ENCODE data around the gene PLSCR1.
"Not testable (repeated sequence)": the region's sequence is repeated elsewhere in the genome, so short reads cannot be mapped to it uniquely, and the experiment has no call there.

PLSCR1 gene

DNA sequence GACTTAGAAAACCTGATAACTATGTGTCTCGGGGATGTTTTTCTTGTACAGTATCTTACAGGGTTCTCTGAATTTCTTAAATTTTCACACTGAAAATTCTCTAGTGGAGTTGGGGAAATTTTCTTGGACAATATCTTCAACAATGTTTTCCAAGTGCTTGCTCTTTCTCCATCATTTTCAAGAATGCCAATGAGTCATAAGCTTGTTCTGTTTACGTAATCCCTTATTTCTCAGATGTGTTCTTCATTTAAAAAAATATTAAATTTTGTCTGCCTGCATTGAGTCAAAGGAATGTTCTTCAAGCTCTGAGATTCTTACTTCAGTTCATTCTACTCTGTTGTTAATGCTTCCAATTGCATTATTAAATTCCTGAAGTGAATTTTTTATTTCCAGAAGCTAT lies 53.1 kb downstream of the PLSCR1 start:
- H3K27ac ChIP-seq: no peak overlapping the region
- no peak for DNase-seq (ENCODE audit: low read depth, low spot score)

DNA sequence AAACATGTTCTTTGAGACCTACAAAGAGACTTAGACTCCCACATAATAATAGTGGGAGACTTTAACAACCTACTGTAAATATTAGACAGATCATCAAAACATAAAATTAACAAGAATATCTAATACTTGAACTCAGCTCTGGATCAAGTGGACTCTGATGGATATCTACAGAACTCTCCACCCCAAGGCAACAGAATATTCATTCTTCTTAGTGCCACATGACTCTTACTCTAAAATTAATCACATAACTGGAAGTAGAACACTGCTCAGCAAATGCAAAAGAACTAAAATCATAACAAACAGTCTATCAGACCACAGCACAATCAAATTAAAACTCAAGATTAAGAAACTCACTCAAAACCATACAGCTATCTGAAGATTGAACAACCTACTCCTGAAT lies 59.1 kb downstream of the PLSCR1 start:
- no peak for DNase-seq (ENCODE audit: low read depth, low spot score)
- no peak overlapping the region for H3K27ac ChIP-seq

DNA sequence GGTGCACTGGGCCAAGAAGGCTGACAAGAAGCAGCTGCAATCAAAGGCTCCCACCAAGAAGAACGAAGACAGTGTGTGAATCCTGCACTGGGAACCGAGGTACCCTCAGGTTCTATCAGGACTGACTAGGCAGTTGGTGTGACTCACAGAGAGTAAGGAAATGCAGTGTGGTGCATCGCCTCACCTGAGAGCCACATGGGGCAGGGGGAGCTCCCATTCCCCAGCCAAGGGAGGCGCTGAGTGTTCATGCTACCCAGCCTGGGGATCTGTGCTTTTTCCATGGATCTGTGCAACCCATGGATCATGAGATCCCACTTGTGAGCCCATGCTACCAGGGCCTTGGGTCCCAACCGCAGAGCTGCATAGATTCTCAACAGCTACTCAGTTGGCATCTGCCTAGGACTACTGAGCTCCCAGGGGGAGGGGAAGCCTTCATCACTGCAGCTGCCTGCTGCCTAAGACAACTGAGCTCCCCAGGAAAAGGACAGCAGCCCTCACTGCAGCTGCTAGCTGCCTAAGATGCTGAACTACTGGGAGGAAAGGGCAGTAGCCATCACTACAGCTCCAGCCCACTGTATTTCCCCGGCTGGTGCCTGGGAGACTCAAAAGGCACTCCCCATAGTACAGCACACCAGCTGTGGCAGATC lies 68.2 kb downstream of the PLSCR1 start:
- no peak overlapping the region for H3K27ac ChIP-seq
- DNase-seq (ENCODE audit: low read depth, low spot score): no peak

DNA sequence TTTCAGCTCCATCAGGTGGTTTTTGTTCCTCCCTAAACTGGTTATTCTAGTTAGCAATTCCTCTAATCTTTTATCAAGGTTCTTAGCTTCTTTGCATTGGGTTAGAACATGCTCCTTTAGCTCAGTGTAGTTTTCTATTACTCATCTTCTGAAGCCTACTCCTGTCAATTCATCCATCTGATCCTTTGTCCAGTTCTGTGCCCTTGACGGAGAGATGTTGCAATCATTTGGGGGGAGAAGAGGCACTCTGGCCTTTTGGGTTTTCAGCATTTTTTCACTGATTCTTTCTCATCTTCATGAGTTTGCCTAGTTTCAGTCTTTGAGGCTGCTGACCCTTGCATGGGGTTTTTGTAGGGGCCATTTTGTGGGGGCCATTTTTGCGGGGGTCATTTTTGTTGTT lies 69.4 kb downstream of the PLSCR1 start:
- not testable (repeated sequence) for H3K27ac ChIP-seq; DNase-seq (ENCODE audit: low read depth, low spot score)

DNA sequence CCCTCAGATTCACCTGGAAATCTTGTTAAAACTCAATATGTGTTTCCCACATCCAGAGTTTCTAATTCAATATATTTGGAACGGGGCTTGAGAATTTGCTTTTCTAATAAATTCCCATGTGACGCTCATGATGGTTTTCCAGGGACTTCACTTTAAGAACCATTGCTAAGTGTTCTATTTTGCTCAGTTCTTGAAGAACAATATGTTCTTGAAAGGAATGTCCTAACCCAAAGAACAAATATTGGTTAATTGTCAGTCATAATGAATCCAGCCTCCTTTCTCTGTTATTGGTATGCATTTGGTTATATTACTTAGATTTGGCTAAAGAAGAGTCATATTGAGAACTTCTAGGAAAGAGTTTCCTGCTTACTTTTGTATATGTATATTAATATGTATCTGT lies 70.7 kb downstream of the PLSCR1 start:
- H3K27ac ChIP-seq: no peak overlapping the region
- no peak for DNase-seq (ENCODE audit: low read depth, low spot score)

DNA sequence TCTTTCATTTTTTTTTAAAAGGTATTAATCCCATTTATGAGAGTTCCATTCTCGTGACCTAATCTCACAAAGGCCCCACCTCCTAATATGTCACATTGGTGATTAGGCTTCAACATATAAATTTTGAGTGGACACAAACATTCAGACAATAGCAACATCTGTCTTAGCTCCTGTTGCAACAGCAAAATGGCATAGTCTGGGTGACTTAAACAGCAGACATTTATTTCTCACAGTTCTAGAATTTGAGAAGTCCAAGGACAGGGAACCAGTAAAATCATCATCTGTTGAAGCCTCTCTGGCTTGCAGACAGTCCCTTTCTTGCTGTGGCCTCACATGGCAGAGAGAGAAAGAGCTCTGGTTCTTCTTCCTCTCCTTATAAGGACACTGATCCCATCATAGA lies 71.8 kb downstream of the PLSCR1 start:
- no peak overlapping the region for H3K27ac ChIP-seq
- no peak for DNase-seq (ENCODE audit: low read depth, low spot score)

DNA sequence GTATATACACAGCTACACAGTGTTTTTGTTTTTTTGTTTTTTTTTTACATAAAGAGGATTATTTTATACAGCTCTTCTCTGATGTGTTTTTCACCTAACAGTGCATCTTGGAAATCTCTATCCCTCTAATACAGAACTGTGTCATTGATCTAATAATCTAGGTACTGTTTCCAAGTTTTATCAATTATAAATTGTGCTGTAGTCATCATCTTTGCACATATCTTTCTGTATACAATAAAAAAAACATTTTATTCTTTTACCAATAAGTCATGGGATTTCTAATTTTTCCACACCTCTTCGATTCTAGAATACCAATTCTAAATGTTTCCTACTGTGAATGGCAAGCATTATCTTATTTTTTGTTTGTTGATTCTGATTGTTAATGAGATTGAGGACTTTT lies 73.4 kb downstream of the PLSCR1 start:
- no peak overlapping the region for H3K27ac ChIP-seq
- DNase-seq (ENCODE audit: low read depth, low spot score): no peak

DNA sequence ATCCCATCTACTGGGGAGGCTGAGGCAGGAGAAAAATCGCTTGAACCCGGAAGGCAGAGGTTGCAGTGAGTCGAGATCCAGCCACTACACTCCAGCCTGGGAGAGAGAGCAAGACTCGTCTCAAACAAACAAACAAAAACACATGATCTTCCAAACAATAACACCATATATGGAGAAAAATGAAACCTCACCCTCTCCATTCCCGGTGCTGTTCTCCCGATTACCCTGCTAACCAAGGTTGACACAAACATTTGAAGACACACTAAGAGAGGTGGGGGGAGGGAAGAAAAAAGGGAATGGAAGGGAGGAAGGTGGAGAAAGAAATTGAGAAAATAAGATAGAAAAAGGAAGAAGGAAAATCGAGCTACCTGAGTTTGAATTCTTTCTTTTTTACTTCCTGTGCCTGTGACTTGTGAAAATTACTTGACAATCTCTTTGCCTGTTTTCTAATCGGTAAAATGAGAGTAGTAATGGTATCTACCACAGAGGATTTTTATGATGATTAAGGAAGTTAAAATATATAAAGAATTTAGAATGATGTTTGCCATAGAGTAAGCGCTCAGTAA lies 73.9 kb downstream of the PLSCR1 start:
- no peak overlapping the region for H3K27ac ChIP-seq

DNA sequence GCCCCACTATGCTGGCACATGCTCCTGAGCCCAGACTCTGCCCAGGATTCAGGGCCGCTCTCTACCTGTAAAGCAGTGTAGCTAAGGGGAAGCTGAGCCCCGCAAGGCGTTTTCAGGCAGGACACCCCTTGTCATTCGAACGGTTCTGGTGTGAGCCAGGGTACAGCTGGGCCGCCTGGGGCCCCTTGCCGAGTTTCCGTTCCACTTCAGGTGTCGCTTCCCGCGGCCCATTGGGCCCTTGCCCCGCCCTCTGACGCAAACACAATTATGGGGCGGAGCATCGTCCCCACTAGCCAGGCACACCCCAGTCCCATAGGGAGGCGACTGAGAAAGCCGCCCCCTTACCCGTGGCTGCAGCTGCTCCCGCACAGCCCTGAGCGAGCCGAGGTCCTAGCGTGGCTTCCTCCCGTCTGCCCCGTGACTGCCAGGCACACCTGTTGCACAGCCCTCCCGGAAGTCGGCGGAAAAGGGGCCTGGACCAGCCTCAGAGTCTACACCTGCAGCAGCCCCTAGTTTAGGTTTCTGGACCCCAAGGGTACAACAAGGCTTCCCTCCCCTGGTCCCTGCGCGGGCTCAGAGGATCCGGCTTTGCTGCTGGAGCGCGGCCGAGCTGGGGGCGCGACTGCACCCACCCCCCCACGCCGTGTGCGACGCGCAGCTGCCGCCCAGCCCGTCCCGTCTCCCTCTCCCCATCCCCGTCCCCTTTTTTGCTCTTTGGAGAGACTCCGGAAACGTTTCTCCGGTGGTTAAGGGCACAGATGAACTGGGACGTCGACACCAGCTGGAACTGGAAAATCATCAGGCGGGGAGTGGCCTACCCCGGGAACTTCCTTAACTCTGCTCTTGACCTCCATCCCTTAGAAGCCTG lies 75.0 kb downstream of the PLSCR1 start, which contains the start of gene PLSCR2:
PLSCR2 (minus strand) TSS at position 412 of the 868 bp plus-strand sequence. CDS start 9,657 bp downstream, outside the sequence.
- no peak for DNase-seq (ENCODE audit: low read depth, low spot score)
- peak within 1 kb of the TSS; percentile 52 for H3K27ac ChIP-seq

More for the DNA sequence above, 73.9 kb downstream of the PLSCR1 start:
- DNase-seq (ENCODE audit: low read depth, low spot score): no peak

DNA sequence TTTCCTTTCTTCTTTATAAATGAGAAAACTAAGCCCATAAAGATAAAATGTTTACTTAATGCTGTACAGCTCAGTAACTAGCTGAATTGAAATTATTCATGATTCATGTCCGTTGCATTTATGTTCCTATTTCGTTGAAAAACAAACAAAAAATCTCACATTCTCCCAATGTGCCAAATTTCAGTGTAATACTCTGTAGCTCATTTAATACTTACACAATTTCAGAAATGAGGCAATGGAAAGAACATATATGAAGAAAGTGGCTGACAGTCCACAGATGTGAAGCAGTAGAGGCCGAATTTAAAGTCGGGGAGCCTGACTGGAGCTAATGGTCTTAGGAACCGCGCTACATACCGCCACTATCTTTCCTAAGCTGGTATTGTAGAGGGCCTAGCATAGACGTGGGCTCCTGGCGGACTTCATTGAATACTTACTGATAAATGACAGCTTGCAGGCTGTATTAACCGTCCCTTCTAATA lies 75.7 kb downstream of the PLSCR1 start:
- H3K27ac ChIP-seq: peak overlapping the region; percentile 52
- DNase-seq (ENCODE audit: low read depth, low spot score): no peak

DNA sequence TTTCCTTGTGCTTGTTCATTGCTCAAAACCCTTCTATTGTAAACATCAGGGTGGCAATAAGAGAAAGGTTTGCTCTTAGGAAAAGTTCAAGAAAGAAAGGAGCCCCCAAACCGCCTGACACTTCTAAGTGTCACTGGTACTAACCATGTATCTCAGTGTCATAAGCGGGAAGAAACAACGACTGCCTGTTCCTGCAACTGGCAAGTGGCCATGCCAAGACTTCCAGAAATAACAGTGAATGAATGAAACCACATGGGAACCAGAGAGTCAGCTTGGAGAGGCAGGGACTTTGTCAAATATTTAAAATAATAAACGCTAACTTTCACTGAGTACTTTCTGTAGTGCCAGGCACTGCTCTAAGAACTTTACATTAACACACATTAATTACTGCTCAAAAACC lies 76.2 kb downstream of the PLSCR1 start:
- peak overlapping the region; percentile 52 for H3K27ac ChIP-seq
- DNase-seq (ENCODE audit: low read depth, low spot score): no peak

DNA sequence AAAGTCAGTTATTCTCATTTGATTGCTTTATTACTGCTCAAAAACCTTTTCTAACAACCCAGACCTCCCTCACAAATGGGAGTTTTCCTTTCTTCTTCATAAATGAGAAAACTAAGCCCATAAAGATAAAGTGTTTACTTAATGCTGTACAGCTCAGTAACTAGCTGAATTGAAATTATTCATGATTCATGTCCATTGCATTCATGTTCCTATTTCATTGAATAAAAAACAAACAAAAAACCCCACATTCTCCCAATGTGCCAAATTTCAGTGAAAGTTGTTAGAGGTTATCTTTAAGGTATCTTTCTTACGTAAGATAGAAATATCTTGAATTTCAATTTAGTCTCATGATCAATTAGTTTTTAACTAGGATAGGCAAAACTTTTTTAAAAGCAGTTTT lies 77.8 kb downstream of the PLSCR1 start:
- DNase-seq (ENCODE audit: low read depth, low spot score): no peak

DNA sequence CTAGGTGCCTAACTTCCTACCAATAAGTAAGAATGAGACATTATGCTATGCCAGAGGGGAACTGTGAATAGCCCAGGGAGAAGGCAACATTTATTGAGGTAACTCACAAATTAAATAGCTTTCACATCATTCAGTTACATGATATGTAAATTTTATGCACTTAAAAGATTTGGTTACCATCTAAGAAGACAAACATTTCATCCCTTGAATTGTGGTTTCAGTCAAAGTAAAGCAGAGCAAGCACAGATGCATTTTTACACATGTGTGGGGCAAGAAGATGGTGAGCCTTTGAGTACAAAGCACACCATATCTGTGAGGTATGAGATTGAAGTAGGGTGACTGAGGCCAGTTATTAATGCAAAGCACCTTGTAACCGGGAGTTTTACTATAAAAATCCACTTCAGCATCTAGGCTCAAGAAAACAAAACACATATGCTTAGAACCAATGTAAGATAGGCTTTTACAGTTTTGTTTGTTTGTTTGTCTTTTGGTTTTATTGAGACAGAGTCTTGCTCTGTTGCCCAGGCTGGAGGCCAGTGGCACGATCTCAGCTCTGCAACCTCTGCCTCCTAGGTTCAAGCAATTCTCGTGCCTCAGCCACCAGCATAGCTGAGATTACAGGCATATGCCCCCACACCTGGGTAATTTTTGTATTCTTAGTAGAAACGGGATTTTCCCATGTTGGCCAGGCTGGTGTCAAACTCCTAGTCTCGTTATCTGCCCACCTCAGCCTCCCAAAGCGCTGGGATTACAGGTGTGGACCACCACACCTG lies 78.5 kb downstream of the PLSCR1 start:
- DNase-seq (ENCODE audit: low read depth, low spot score): no peak
- H3K27ac ChIP-seq: no peak overlapping the region

More for the DNA sequence above, 77.8 kb downstream of the PLSCR1 start:
- H3K27ac ChIP-seq: no peak overlapping the region
